ENCODE results near the gene PRKACB.
"Not testable (repeated sequence)": the region's sequence is repeated elsewhere in the genome, so short reads cannot be mapped to it uniquely, and the experiment has no call there.

PRKACB gene

GRCh38 chr1:84143796-84144565 is at the start of gene PRKACB:
Gene PRKACB, plus strand, starts transcription at chr1:84144271. Its CDS starts 91 bp downstream, at chr1:84144362.
- DNase-seq (ENCODE audit: low read depth): no peak

GRCh38 chr1:84095308-84095707 is 48.8 kb upstream of the PRKACB start:
- DNase-seq (ENCODE audit: low read depth): no peak

- DNase-seq (ENCODE audit: low read depth): no peak
These were observed 47.9 kb upstream of the PRKACB start for GRCh38 chr1:84096176-84096575.

DNA sequence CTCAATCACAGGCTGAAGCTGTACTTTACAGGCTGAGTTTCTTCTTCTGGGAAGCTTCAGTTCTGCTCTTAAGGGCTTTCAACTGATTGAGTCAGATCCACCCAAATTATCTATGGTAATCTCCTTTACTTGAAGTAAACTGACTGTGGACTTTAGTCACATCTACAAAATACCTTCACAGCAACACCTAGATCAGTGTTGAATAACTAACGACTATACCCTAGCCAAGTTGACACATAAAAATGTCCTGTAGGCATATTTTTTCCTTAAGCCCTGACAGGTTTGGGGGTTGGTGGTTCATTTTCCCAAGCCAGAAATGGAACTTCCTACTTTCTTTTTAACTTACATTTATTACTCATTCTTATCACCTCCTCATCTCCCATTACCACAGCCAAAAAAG is 42.9 kb upstream of the PRKACB start:
- no peak for DNase-seq (ENCODE audit: low read depth)

- DNase-seq (ENCODE audit: low read depth): no peak
These were observed 40.7 kb upstream of the PRKACB start for GRCh38 chr1:84103197-84103992.

- DNase-seq (ENCODE audit: low read depth): not testable (repeated sequence)
These were observed 36.5 kb upstream of the PRKACB start for GRCh38 chr1:84107538-84107937.

DNA sequence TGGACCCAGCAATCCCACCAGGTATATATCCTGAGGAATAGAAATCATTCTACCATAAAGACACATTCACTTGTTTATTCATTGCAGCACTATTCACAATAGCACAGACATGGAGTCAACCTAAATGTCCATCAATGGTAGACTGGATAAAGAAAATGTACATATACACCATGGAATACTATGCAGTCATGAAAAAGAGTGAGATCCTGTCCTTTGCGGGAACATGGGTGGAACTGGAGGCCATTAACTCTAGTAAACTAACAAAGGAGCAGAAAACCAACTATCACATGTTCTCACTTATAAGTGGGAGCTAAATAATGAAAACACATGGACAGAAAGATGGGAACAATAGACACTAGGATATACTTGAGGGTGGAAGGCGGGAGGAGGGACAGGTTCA is 36.1 kb upstream of the PRKACB start:
- DNase-seq (ENCODE audit: low read depth): no peak

- DNase-seq (ENCODE audit: low read depth): no peak
These were observed 35.0 kb upstream of the PRKACB start for GRCh38 chr1:84108900-84109578.

- DNase-seq (ENCODE audit: low read depth): no peak
These were observed 33.4 kb upstream of the PRKACB start for GRCh38 chr1:84110629-84111028.

- DNase-seq (ENCODE audit: low read depth): no peak
These were observed 27.5 kb upstream of the PRKACB start for GRCh38 chr1:84116558-84116957.

DNA sequence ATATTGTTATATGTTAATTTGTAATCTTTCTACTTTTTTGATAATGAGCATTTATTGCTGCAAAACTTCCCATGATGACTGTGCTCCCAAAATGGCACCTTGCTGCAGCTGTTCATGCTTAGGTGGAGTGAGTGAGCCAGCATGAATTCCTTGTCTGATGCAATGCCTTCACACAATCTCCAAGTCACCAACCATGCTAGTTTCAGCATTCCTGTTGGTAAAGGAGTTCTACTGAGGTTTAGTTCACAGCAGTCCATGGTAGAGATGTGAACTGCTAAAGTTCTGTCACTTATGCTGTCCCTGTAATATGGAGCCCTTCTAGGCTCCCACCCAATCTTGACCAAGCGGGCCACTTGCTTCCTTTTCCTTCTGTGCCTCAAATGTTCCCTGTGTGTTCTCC is 26.2 kb upstream of the PRKACB start:
- DNase-seq (ENCODE audit: low read depth): no peak

- no peak for DNase-seq (ENCODE audit: low read depth)
These were observed 22.7 kb upstream of the PRKACB start for GRCh38 chr1:84121360-84121759.

- peak; percentile 9 for DNase-seq (ENCODE audit: low read depth)
These were observed 21.2 kb upstream of the PRKACB start for GRCh38 chr1:84122780-84123382.

GRCh38 chr1:84133479-84133878 is 10.6 kb upstream of the PRKACB start:
- DNase-seq (ENCODE audit: low read depth): no peak

DNA sequence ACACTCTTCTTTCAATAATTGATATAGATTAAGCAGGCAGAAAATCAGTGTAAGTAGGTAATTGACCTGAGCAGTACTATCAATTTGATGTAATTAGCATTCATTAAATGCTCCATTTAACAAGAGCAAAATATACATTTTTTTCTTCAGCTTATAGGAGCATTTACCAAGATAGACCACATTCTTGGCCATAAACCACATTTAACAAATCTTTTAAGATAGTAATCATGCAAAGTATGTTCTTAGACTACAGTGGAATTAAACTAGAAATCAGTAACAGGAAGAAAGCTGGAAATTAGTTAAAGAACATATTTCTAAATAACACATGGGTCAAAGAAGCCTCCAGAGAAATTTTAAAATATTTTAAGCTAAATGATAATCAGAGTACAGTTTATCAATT is 8.7 kb upstream of the PRKACB start:
- DNase-seq (ENCODE audit: low read depth): no peak

DNA sequence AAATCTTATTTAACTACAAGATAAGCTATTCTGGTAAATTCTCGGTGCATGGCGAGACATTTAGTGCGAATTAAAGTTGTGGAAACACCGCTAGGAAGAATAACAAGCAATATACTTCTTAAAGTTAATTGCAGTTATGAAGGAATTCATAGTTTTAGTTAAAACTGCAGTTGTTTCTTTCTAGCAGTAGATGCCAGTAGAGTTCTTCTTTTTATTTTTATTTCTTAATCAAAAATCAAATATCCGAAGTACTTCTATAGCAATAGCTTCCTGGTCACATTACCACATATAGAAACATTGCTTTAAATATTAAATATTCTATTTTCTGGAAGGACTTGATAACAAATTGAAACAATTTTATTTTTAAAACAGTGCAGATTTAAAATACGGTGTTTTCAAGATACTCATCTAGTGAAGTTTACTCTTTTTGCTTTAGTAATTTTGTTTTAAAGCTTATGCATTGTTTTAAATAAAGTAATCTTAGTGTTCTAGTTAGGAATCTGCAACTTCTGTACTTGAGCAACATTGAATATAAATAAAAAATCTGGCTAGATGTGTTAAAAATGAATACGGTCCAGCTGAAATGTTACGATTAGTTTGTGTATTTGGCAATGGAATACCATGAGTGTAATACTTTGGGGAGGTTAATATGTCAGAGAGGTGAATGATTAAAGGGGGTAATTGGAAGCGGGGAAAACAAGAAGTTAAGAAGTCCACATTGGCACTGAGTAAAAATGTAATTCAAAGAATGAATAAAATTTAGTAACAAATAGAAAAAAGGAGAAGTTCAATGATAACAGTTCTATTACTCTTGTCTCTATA is 2.7 kb upstream of the PRKACB start:
- DNase-seq (ENCODE audit: low read depth): no peak

DNA sequence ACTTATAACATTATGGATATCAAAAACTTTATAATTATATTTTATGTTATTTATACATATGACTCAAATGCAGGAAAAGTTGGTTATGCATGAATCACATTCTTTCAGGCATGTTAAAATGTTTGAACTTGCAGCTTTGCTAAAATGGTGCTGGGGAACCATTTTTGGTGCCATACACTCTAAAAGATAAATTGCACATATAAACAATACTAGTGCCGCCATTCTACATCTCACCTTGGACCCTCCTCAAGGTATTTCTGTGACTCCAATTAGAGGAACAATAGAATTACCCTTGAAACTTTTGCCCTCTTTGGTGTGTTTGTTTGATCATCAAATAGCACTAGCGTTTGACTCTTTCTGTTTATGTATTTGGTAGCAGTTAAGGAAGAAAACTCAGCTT is 997 bp downstream of the PRKACB start:
- DNase-seq (ENCODE audit: low read depth): no peak

GRCh38 chr1:84146411-84147032 is 2.5 kb downstream of the PRKACB start:
- DNase-seq (ENCODE audit: low read depth): no peak

- DNase-seq (ENCODE audit: low read depth): no peak
These were observed 4.7 kb downstream of the PRKACB start for GRCh38 chr1:84148758-84149157.

DNA sequence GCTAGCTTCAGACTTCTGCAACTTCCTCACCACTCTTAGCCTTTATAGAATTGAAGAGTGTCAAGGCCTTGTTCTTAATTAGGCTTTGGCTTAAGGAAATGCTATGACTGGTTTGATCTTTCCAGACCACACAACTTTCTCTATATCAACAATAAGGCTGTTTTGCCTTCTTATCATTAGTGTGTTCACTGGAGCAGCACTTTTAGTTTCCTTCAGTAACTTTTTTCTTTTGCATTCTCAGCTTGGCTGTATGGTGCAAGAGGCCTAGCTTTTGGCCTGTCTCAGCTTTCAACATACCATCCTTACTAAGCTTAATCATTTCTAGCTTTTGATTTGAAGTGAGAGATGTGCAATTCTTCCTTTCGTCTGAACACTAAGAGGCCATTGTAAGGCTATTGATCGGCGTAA is 8.6 kb downstream of the PRKACB start:
- no peak for DNase-seq (ENCODE audit: low read depth)

- DNase-seq (ENCODE audit: low read depth): no peak
These were observed 11.4 kb downstream of the PRKACB start for GRCh38 chr1:84155517-84155916.

Data from activated T-helper 1 cell treated with Interleukin-2 at 50 U/mL for 16 hours (primary cell).